ENCODE results near the gene MFRP.
"Not testable (repeated sequence)": the region's sequence is repeated elsewhere in the genome, so short reads cannot be mapped to it uniquely, and the experiment has no call there.

Gene MFRP

GRCh38 chr11:119346605-119347004 is at the start of gene MFRP:
MFRP (minus strand) TSS chr11:119346705; CDS start chr11:119346513, 192 bp downstream.
- no peak for DNase-seq (ENCODE audit: low read depth in 3 of 3)

- no peak for DNase-seq (ENCODE audit: low read depth in 3 of 3)
Measured at GRCh38 chr11:119391275-119391674, 44.8 kb upstream of the MFRP start.

GRCh38 chr11:119389611-119390254 is 43.2 kb upstream of the MFRP start:
- DNase-seq (ENCODE audit: low read depth in 3 of 3): no peak

- DNase-seq (ENCODE audit: low read depth in 3 of 3): no peak
Measured at GRCh38 chr11:119388103-119388502, 41.6 kb upstream of the MFRP start.

GRCh38 chr11:119384332-119384731 is 37.8 kb upstream of the MFRP start:
- no peak for DNase-seq (ENCODE audit: low read depth in 3 of 3)

GRCh38 chr11:119382513-119382912 is 36.0 kb upstream of the MFRP start:
- DNase-seq (ENCODE audit: low read depth in 3 of 3): not testable (repeated sequence)

GRCh38 chr11:119382101-119382500 is 35.6 kb upstream of the MFRP start:
- DNase-seq (ENCODE audit: low read depth in 3 of 3): no peak

- peak; percentile 94 to 98 (median 95) for DNase-seq (ENCODE audit: low read depth in 3 of 3)
Measured at GRCh38 chr11:119381181-119381988, 34.9 kb upstream of the MFRP start, which contains the start of gene USP2. USP2 (minus strand) TSS chr11:119381690; CDS start chr11:119373480, 8,210 bp downstream.

GRCh38 chr11:119380827-119381180 is 34.3 kb upstream of the MFRP start:
- DNase-seq (ENCODE audit: low read depth in 3 of 3): no peak

- no peak for DNase-seq (ENCODE audit: low read depth in 3 of 3)
Measured at GRCh38 chr11:119380160-119380826, 33.8 kb upstream of the MFRP start.

GRCh38 chr11:119378851-119379465 is 32.5 kb upstream of the MFRP start:
- no peak for DNase-seq (ENCODE audit: low read depth in 3 of 3)

- no peak for DNase-seq (ENCODE audit: low read depth in 3 of 3)
Measured at GRCh38 chr11:119377961-119378667, 31.6 kb upstream of the MFRP start.

GRCh38 chr11:119377112-119377901 is 30.8 kb upstream of the MFRP start:
- DNase-seq (ENCODE audit: low read depth in 3 of 3): no peak

GRCh38 chr11:119376197-119376847 is 29.8 kb upstream of the MFRP start:
- DNase-seq (ENCODE audit: low read depth in 3 of 3): no peak

GRCh38 chr11:119375337-119376196 is 29.1 kb upstream of the MFRP start:
- DNase-seq (ENCODE audit: low read depth in 3 of 3): no peak

- DNase-seq (ENCODE audit: low read depth in 3 of 3): no peak
Measured at GRCh38 chr11:119374632-119375336, 28.3 kb upstream of the MFRP start.

- DNase-seq (ENCODE audit: low read depth in 3 of 3): no peak
Measured at GRCh38 chr11:119373921-119374631, 27.6 kb upstream of the MFRP start.
